ENCODE data around the gene SLC25A19.

DNA sequence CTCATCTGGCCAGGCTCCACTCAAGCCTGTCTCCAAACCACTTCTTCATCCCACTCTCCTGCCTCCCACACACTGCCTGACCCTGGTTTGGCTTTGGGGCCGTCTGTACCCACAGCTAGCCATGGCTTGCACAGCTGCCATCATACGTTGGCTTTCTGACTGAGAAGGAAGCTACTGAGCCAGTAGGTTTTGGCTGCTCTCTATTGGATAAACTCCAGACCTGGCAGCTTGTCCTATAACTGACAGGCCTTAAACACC is 22.2 kb downstream of the SLC25A19 start:
- TF ChIP-seq TAF1 (IDR thresholded peaks at IDR 0.05; ENCODE audit: low read depth, low read length) (no peak), SPI1 (IDR thresholded peaks at IDR 0.05; ENCODE audit: low read depth, low read length) (no peak), POLR2AphosphoS5 (IDR thresholded peaks at IDR 0.05; ENCODE audit: low read depth, low read length) (no peak; the same call in 1 of the 2 replicates)

Data from GM12891 (cell line).